Measurements from ENCODE around the gene DMRT1.

Gene DMRT1

GRCh38 chr9:922731-923130 lies 81.2 kb downstream of the DMRT1 start:
- no peak for DNase-seq (ENCODE audit: low spot score)

GRCh38 chr9:926976-927375 lies 85.5 kb downstream of the DMRT1 start:
- no peak for DNase-seq (ENCODE audit: low spot score)

GRCh38 chr9:928363-929042 lies 87.0 kb downstream of the DMRT1 start:
- peak; percentile 33 for DNase-seq (ENCODE audit: low spot score)

GRCh38 chr9:929719-930118 lies 88.2 kb downstream of the DMRT1 start:
- no peak for DNase-seq (ENCODE audit: low spot score)

GRCh38 chr9:933356-933755 lies 91.9 kb downstream of the DMRT1 start:
- DNase-seq (ENCODE audit: low spot score): no peak

- no peak for DNase-seq (ENCODE audit: low spot score)
Measured at GRCh38 chr9:935348-935965, 94.0 kb downstream of the DMRT1 start.

GRCh38 chr9:942805-943580 lies 101.5 kb downstream of the DMRT1 start:
- no peak for DNase-seq (ENCODE audit: low spot score)

GRCh38 chr9:947985-948384 lies 106.5 kb downstream of the DMRT1 start:
- no peak for DNase-seq (ENCODE audit: low spot score)

GRCh38 chr9:948497-948896 lies 107.0 kb downstream of the DMRT1 start:
- DNase-seq (ENCODE audit: low spot score): no peak

GRCh38 chr9:950139-950538 lies 108.6 kb downstream of the DMRT1 start:
- no peak for DNase-seq (ENCODE audit: low spot score)

- no peak for DNase-seq (ENCODE audit: low spot score)
Measured at GRCh38 chr9:952546-952945, 111.0 kb downstream of the DMRT1 start.

GRCh38 chr9:959105-959504 lies 117.6 kb downstream of the DMRT1 start:
- no peak for DNase-seq (ENCODE audit: low spot score)

- DNase-seq (ENCODE audit: low spot score): no peak
Measured at GRCh38 chr9:959914-960313, 118.4 kb downstream of the DMRT1 start.

GRCh38 chr9:962023-962422 lies 120.5 kb downstream of the DMRT1 start:
- DNase-seq (ENCODE audit: low spot score): no peak

- DNase-seq (ENCODE audit: low spot score): no peak
Measured at GRCh38 chr9:965497-965896, 124.0 kb downstream of the DMRT1 start.

GRCh38 chr9:966870-967269 lies 125.4 kb downstream of the DMRT1 start:
- no peak for DNase-seq (ENCODE audit: low spot score)

GRCh38 chr9:967436-967835 lies 125.9 kb downstream of the DMRT1 start:
- peak; percentile 5 for DNase-seq (ENCODE audit: low spot score)

- peak; percentile 29 for DNase-seq (ENCODE audit: low spot score)
Measured at GRCh38 chr9:967903-968641, 126.6 kb downstream of the DMRT1 start.

- DNase-seq (ENCODE audit: low spot score): no peak
Measured at GRCh38 chr9:969310-970150, 128.0 kb downstream of the DMRT1 start.

GRCh38 chr9:970151-970996 lies 128.9 kb downstream of the DMRT1 start:
- DNase-seq (ENCODE audit: low spot score): no peak
